Astrocyte of the spinal cord (primary cell): ENCODE results near the gene ITIH6.
A peak's percentile ranks its signal among the peaks of the same experiment; 100 is the strongest.

ENCODE experiments used
- DNase-seq: peaks from one replicate; pipeline ENCODE4 v3.0.0; 2011; ENCODE audit warnings: low read depth, low spot score
- H3K4me3 ChIP-seq: 2 replicates; pipeline ENCODE4 v1.5.1; 2011; ENCODE audit warnings: low read depth, mild to moderate bottlenecking, low read length, moderate library complexity
- in situ Hi-C: cut with HindIII; loops from 2 replicates; pipeline ENCODE4 v1.10.0; 2017; ENCODE audit warnings: low sequenced_read_pairs
- TF ChIP-seq, protein P1 (sequence below): IDR thresholded peaks from 2 replicates; pipeline ENCODE4 v1.5.1; 2012; ENCODE audit warnings: low read depth, mild to moderate bottlenecking, low read length, inconsistent platforms

The ITIH6 gene

DNA sequence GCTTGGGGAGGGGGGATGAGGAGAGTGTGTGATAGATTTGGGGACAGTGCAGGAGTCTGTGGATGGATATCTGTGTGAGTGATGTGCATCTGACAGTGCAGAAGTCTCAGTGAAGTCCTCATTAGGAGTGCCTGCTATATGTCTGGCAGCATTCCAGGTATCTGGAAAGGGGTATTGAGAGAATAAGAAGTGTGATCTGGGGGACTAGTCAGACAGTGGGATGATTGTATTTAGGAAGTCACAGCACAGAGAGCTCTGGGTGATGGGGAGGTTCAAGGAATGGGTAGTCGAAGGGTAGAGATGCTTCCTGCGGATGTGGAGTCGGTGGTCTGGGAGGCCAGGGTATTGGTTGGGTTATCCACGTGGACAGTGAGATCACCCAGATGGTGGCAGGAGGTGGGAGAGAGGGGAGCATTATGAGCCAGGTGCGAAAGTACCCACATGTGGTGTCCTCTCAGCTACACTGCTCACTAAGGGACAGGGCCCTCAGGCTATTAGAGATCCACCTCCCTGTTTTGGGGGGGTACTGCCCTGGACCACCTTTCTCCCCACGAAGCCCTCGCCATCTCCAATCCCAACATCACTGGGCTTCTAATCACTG, 19.3 kb upstream of the ITIH6 start:
- no peak for DNase-seq
- in situ Hi-C loops, result no loop called here
- H3K4me3 ChIP-seq, result no peak overlapping the region
- TF ChIP-seq, protein P1, sequence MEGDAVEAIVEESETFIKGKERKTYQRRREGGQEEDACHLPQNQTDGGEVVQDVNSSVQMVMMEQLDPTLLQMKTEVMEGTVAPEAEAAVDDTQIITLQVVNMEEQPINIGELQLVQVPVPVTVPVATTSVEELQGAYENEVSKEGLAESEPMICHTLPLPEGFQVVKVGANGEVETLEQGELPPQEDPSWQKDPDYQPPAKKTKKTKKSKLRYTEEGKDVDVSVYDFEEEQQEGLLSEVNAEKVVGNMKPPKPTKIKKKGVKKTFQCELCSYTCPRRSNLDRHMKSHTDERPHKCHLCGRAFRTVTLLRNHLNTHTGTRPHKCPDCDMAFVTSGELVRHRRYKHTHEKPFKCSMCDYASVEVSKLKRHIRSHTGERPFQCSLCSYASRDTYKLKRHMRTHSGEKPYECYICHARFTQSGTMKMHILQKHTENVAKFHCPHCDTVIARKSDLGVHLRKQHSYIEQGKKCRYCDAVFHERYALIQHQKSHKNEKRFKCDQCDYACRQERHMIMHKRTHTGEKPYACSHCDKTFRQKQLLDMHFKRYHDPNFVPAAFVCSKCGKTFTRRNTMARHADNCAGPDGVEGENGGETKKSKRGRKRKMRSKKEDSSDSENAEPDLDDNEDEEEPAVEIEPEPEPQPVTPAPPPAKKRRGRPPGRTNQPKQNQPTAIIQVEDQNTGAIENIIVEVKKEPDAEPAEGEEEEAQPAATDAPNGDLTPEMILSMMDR, result no peak

DNA sequence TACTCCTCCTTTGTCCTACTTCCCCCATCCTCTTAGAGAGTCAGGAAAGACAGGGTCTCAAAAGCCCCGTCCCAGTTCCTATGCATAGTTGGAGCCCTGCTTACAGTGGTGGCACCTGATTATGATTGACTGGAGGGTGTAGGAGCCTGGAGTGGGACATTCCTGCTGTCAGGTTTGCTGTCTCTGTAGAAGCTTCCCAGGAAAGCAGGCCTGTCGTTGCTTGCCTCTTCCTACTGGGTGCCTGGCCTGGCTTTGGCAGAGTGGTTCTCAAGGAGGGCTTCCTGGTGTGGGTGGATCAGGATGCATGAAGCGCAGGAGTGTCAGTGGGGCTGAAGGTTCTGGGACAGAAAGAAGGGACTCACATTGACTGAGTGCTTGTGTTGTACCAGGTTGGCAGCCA, 14.3 kb upstream of the ITIH6 start:
- TF ChIP-seq, protein P1, result no peak
- no peak for DNase-seq
- no peak overlapping the region for H3K4me3 ChIP-seq
- in situ Hi-C loops, result no loop called here

DNA sequence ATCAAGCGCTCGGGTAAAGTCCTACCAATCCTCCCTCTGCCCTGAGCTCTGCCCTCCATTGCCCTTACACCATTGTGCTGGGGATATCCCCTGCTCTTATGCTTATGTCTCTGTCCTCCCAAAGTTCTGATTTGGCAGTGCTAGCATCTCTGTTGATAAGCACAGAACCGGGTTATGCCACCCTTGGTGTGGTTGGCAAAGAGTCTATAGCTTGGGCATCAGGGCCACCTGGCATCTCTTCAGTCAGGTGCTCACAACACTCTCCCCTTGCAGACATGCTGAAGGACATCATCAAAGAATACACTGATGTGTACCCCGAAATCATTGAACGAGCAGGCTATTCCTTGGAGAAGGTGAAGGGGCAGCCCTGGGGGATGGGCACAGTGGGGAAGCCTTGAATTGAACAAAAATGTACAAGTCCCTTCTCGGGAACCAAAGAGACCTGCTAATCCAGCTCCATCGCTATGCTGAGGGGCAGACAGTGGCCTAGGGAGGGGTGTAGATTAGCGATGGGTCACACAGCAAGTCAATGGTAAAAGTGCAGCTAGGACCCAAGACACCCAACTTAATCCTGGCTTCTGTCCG, 13.3 kb upstream of the ITIH6 start:
- in situ Hi-C loops, result no loop called here
- H3K4me3 ChIP-seq, result no peak overlapping the region
- DNase-seq, result no peak
- TF ChIP-seq, protein P1, result no peak

DNA sequence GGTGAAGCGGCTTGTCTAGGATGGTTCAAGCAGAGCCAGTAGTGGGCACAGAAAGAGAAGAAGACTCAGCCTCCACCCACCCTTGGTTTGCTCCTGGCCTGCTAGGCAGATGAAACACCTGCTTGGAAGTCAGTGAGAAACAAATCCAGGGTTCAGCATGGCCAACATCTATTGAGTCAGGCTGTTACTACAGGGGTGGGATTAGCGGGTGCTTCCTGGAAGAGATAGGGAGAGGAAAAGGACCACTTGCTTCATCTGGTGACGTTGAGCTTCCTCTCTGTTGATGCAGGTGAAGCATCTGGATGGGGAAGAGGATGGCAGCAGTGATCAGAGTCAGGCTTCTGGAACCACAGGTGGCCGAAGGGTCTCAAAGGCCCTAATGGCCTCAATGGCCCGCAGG, 12.5 kb upstream of the ITIH6 start:
- TF ChIP-seq, protein P1, result no peak
- peak overlapping the region; percentile 81 for H3K4me3 ChIP-seq
- DNase-seq, result no peak
- in situ Hi-C loops, result no loop called here

DNA sequence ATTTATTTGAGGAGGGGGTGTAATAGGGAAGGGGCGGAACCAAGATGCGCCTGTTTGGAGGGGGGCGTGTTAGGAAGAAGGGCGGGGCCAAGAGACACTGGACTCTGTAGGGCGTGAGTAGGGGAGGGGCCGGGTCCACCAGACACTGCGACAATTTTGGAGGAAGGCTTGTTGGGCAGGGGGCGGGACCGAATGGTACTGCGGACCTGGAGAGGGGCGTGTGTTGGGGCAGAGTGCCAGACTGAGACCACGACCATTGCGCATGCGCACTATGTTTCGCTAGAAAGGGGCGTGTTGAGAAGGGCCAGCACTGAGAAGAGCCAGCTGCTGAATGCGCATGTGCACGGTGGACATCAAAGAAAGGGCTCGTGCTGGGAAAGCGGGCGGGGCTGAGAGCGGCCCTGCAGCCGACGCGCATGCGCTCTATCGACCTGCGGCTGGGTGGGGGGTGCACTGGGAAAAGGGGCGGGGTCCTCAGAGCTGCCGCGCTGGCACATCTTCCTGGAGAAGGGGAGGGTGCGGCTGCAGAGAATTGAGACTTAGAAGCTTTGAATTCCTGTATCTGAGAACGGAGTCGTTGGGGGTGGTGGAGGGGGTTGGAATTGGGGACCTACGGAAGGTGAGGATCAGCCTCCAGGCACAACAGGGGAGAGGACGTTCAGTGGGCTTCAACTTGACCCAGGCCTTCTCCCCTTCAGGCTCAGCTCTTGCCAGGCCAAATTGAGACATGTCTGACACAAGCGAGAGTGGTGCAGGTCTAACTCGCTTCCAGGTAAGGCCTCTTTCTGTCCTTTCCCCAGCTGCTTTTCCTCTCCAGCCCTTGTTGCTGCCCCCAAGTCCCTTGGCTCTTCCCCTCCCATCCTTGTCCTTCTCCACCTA, 10.8 kb upstream of the ITIH6 start:
- in situ Hi-C loops, result no loop called here
- TF ChIP-seq, protein P1, result no peak
- H3K4me3 ChIP-seq, result peak overlapping the region; percentile 81
- peak; percentile 95 for DNase-seq

DNA sequence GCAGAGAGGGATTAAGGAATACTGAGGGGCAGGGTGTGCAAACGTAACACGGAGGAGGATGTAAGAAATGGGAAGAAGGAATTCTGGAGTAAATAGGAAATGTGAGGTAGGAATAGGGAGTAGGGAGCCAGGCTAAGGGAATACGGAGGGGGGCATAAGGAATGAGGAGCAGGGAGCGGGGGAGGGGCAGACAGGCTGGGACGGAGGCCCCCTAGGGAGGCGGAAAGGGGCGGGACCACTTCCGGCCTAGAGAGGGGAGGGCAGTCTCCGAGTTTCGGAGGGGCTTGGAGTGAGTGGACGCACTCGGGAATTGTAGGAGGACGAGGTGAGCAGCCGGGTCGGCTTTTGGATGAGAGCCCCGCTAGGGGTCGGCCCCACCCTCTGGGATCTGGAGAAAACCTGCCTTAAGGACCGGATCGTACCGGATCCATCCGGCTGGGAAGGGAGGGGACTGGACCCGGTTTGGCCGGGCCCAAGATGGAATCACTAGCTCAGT, 10.1 kb upstream of the ITIH6 start:
- TF ChIP-seq, protein P1, result no peak
- H3K4me3 ChIP-seq, result peak overlapping the region; percentile 81
- in situ Hi-C loops, result no loop called here
- no peak for DNase-seq
